Stomach (tissue), 9 donors: ENCODE results near the gene ACO2. TPM values are rescaled to one million over a fixed set of nuclear protein-coding genes. Genes with fewer than 3 reads are reported as not detected.

Experiments
- DNase-seq, 2 donors: peaks; one replicate each; pipeline versions ENCODE4 v3.0.0 to v3.0.0-alpha.2; 2013 to 2019
- H3K27ac ChIP-seq, 5 donors: fragments of 200-600 bp in 4 of 5; sonication (generic) in 4 of 5; one replicate each; pipeline ENCODE4 v1.5.1; 2013 to 2019; ENCODE audit warnings: mild to moderate bottlenecking in 1 of 5, moderate library complexity in 1 of 5
- H3K27me3 ChIP-seq, 3 donors: fragments of 200-600 bp; sonication (generic); one replicate each; pipeline ENCODE4 v1.5.1; 2017 to 2019; ENCODE audit warnings: mixed run types in 1 of 3
- H3K36me3 ChIP-seq, 4 donors: fragments of 200-600 bp; sonication (generic); 1 replicate in 3 of 4; 2 replicates in 1 of 4; pipeline ENCODE4 v1.5.1; 2016 to 2019
- H3K4me1 ChIP-seq, 4 donors: fragments of 200-600 bp; sonication (generic); one replicate each; pipeline ENCODE4 v1.5.1; 2016 to 2019
- H3K4me3 ChIP-seq, 4 donors: fragments of 200-600 bp; sonication (generic) in 3 of 4; one replicate each; pipeline ENCODE4 v1.5.1; 2016 to 2019; ENCODE audit warnings: mild to moderate bottlenecking in 1 of 4
- H3K9me3 ChIP-seq, 4 donors: fragments of 200-600 bp; sonication (generic); one replicate each; pipeline ENCODE4 v1.5.1; 2016 to 2019
- EP300 ChIP-seq: sonication (generic); formaldehyde crosslinking; IDR thresholded peaks from one replicate; pipeline ENCODE4 v1.6.1; 2017; ENCODE audit warnings: antibody characterized with exemption
- POLR2A ChIP-seq, 4 donors: fragments of 450-650 bp; IDR thresholded peaks; one replicate each; pipeline ENCODE4 v1.6.1; 2016; ENCODE audit warnings: antibody characterized with exemption in 4 of 4, control low read depth in 2 of 4, mild to moderate bottlenecking in 1 of 4, moderate library complexity in 1 of 4
- POLR2AphosphoS5 ChIP-seq, 3 donors: sonication (generic); formaldehyde crosslinking; IDR thresholded peaks; one replicate each; pipeline ENCODE4 v1.6.1; 2016; ENCODE audit warnings: antibody characterized with exemption in 3 of 3
- WGBS, 5 donors: extraction: QIAGEN DNeasy Blood & Tissue Kit in 3 of 5; methylation state at CpG; one replicate each; pipeline versions ENCODE4 v1.1.5 to v1.1.7; 2013 to 2018; 5-methylcytosine and 5-hydroxymethylcytosine counted together
- intact Hi-C: fragments of 100-400 bp; cut with DNase I; formaldehyde crosslinking; loops from one replicate; pipeline ENCODE4 v1.15.1; 2023; ENCODE audit warnings: low total_unique reads
- polyA plus RNA-seq, 3 donors: library from polyadenylated mRNA; stranded (reverse); fragments of 200-250 nt; gene quantifications; one replicate each; pipeline ENCODE4 v1.2.3, GENCODE V29; 2013
- total RNA-seq, 5 donors: library from RNA; depleted of rRNA; stranded (reverse); fragments of >200 nt; gene quantifications; one replicate each; pipeline versions ENCODE4 v1.1.0 to v1.2.3, GENCODE V29; 2014 to 2016
- TF ChIP-seq, protein P1 (sequence below), 7 experiments: fragments of 450-650 bp in 4 of 7; fragments of 200-600 bp in 3 of 7; sonication (generic) in 3 of 7; IDR thresholded peaks; one replicate each; pipeline ENCODE4 v1.5.1; 2016 to 2019; ENCODE audit warnings: antibody characterized with exemption in 7 of 7, control low read depth in 2 of 7, mild to moderate bottlenecking in 1 of 7
- donor health status: healthy with polysubstance abuse.
- donor health status: Bipolar disorder and iron deficiency.
- donor health status: healthy.

Gene ACO2
- total and polyA plus RNA-seq, 8 donors, result 46.6 to 238 (median 90.1) TPM

DNA sequence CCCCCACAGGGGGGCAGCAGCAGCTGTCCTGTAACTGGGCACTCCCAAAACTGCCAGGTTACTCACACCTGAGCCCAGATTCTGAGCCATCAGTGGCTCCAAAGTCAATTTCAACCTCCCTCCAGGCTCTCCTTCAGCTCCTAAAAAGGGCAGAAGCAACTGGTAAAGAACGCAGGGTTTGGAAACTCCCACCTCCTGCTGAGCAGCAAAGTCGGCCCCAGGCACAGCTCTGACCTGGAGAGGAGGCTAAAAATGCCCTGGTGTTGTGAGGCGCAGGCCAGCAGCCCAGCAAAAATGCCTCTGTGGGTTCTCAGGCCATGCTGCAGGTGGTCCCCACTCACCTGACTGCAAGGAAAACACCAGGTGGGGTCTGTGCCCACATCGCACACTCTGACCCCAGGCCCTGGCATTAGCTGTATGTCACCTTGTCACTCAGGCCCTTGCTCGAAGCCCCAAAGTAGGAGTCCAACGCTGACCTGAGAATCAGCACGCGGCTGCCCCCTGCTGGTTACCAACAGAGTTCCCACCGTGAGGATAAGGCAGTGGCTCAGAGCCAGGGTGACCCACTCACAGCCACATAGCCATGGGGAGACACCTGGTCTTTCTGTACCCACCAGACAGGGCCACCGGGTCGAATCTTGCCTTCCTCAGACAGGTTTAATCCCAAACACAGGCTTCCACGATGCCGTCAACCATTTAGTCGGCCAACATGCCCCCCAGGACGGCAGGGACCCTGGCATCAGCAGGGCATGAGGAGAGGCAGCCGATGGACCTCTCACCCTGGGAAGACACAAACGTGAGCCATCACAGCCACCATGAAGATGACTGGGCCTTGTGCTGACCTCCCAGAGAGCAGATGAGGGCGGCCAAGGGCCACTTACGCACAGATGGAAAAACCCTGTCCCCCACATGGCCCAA is 64.2 kb downstream of the ACO2 start:
- peak; percentile 82 to 88 for DNase-seq
- H3K4me3 ChIP-seq, result no peak overlapping the region
- TF ChIP-seq POLR2AphosphoS5 (IDR thresholded peaks at IDR 0.05) (peak in 1 of 3 donors; percentile 67), POLR2A (IDR thresholded peaks at IDR 0.05) (no peak)
- TF ChIP-seq, protein P1, sequence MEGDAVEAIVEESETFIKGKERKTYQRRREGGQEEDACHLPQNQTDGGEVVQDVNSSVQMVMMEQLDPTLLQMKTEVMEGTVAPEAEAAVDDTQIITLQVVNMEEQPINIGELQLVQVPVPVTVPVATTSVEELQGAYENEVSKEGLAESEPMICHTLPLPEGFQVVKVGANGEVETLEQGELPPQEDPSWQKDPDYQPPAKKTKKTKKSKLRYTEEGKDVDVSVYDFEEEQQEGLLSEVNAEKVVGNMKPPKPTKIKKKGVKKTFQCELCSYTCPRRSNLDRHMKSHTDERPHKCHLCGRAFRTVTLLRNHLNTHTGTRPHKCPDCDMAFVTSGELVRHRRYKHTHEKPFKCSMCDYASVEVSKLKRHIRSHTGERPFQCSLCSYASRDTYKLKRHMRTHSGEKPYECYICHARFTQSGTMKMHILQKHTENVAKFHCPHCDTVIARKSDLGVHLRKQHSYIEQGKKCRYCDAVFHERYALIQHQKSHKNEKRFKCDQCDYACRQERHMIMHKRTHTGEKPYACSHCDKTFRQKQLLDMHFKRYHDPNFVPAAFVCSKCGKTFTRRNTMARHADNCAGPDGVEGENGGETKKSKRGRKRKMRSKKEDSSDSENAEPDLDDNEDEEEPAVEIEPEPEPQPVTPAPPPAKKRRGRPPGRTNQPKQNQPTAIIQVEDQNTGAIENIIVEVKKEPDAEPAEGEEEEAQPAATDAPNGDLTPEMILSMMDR (IDR thresholded peaks at IDR 0.05), result peak in 5 of 7 experiments; percentile 59 to 76 (median 71)
- no peaks in the 10 kb centered on the region for H3K27me3 ChIP-seq
- 56 to 62% (median 60%) methylated on average over 18 to 19 of the region's 19 CpGs for WGBS, 5 donors
- H3K9me3 ChIP-seq, result no peaks in the 10 kb centered on the region
- peak overlapping the region in 4 of 5 donors; percentile 14 to 64 (median 44) for H3K27ac ChIP-seq
- H3K36me3 ChIP-seq, result peaks cover 36 to 84% (median 74%) of the 10 kb centered on the region in 4 donors
- H3K4me1 ChIP-seq, result peaks cover 0 to 19% (median 4%) of the 10 kb centered on the region in 4 donors
- intact Hi-C loops, result no loop called here

DNA sequence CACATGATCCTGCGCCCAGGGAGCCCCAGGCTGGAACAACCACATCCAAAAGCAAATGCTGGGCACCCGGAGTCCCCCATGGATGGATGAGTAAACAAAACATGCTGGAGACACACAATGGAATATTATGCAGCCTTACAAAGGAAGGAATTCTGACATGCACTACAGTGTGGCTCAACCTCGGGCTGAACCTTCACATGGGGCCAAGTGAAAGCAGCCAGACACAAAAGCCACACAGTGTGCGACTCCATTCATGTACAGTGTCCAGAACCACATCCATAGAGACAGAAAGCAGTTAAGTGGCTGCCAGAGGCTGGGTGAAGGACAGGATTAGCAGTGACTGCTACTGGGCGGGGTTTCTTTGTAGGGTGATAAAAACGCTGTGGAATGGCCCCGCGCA is 65.3 kb downstream of the ACO2 start:
- Histone ChIP-seq H3K27ac (peak overlapping the region in 1 of 5 donors; percentile 64), H3K27me3 (no peaks in the 10 kb centered on the region), H3K36me3 (peaks cover 25 to 84% (median 72%) of the 10 kb centered on the region in 4 donors), H3K9me3 (no peaks in the 10 kb centered on the region), H3K4me3 (no peak overlapping the region), H3K4me1 (peaks cover 0 to 26% (median 4%) of the 10 kb centered on the region in 4 donors)
- no peak for DNase-seq
- intact Hi-C loops, result no loop called here
- 72 to 92% (median 81%) methylated on average over 8 of the region's 8 CpGs for WGBS, 5 donors
- TF ChIP-seq EP300 (no peak), POLR2AphosphoS5 (IDR thresholded peaks at IDR 0.05) (no peak), POLR2A (IDR thresholded peaks at IDR 0.05) (no peak)
- TF ChIP-seq, protein P1 (IDR thresholded peaks at IDR 0.05), result no peak

DNA sequence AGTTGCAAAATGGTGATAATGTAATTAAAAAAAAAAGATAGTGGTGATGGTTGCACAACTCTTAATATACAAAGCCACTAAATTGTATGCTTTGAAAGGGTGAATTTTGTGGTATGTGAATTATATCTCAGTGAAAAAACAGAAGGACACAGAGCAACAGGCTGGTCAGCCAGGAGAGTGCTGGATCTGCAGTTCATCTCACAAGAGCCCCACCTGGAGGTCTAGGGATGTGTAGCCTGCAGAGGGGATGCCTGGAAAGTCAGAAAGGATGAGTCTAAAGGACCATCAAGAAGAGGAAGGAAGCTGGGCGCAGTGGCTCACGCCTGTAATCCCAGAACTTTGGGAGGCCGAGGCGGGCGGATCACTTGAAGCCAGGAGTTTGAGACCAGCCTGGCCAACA is 66.3 kb downstream of the ACO2 start:
- DNase-seq, result no peak
- Histone ChIP-seq H3K4me3 (no peak overlapping the region), H3K27ac (no peak overlapping the region), H3K36me3 (peaks cover 22 to 84% (median 72%) of the 10 kb centered on the region in 4 donors), H3K4me1 (peaks cover 0 to 34% (median 4%) of the 10 kb centered on the region in 4 donors), H3K9me3 (no peaks in the 10 kb centered on the region), H3K27me3 (no peaks in the 10 kb centered on the region)
- intact Hi-C loops, result no loop called here
- TF ChIP-seq POLR2AphosphoS5 (IDR thresholded peaks at IDR 0.05) (no peak), EP300 (no peak), POLR2A (IDR thresholded peaks at IDR 0.05) (no peak)
- TF ChIP-seq, protein P1 (IDR thresholded peaks at IDR 0.05), result no peak
- WGBS, 5 donors, result 84 to 96% (median 89%) methylated on average over 5 of the region's 5 CpGs

DNA sequence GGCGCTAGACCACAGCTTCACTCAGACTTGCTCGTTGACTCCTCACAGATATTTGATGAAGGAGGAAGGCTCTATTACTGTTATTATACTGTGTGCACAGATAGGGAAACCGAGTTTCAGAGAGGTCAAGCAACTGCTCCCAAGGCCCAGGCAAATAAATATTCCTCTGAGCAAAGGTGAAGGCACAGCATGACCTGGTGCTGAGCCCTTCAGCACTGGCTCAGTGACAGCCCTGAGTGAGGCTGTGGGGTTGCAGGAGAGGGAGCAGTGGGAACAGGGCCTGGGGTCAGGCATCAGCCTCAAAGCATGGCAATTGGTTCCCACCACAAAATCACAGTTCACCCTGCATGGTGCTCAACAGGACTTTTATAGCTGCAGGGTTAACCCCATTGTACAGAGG is 68.3 kb downstream of the ACO2 start:
- intact Hi-C loops, result no loop called here
- Histone ChIP-seq H3K4me1 (peaks cover 0 to 52% (median 15%) of the 10 kb centered on the region in 4 donors), H3K9me3 (no peaks in the 10 kb centered on the region), H3K27ac (no peak overlapping the region), H3K36me3 (peaks cover 10 to 75% (median 56%) of the 10 kb centered on the region in 4 donors), H3K4me3 (no peak overlapping the region), H3K27me3 (no peaks in the 10 kb centered on the region)
- DNase-seq, result no peak
- WGBS, 5 donors, result 77 to 86% (median 81%) methylated on average over 3 of the region's 3 CpGs
- TF ChIP-seq, protein P1 (IDR thresholded peaks at IDR 0.05), result no peak
- no peak for TF ChIP-seq POLR2A (IDR thresholded peaks at IDR 0.05)
- no peak for TF ChIP-seq POLR2AphosphoS5 (IDR thresholded peaks at IDR 0.05)
- TF ChIP-seq EP300, result no peak
